ENCODE data around the gene C10orf88. TPM values are rescaled to one million over a fixed set of nuclear protein-coding genes. Genes with fewer than 3 reads are reported as not detected.

C10orf88 gene
- total and polyA plus RNA-seq, 2 of the 13 experiments (the other 11 are each of a cell fraction or from before 2014, with no cell fraction given): 4.6 to 11.8 TPM

DNA sequence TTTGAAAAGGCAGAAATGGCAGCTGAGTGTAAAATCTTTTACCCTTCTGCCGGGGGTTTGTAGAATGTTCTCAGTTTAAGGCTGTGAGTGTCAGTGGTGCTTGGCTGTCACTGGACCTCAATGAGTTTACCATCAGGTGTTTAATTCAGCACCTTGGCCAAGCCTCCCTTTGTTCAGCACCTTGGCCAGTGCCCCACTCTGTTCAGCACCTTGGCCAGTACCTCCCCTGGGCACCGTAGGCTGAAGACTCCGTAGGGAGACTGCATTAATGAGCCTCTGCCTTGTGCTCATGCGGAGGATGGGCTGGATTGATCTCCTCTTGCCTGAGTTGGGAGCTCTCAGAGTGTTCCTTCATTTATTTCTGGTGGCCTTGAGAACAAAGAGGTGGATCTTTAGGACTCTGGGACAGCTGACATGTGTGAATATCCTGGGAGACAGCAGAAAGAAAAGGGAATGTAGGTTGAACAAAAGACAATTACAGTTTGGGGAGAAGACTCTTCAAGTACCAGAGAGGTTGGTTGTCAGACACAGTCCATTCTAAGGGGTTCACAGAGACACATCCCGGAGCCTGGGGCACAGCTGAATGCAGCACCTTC lies 42.0 kb downstream of the C10orf88 start (continued):
- TF ChIP-seq ZNF432 (CRISPR knock-in tag; IDR thresholded peaks at IDR 0.05; ENCODE audit: borderline replicate concordance) (peak; percentile 98), ZNF564 (CRISPR knock-in tag; IDR thresholded peaks at IDR 0.05) (peak; percentile 99), SMARCE1 (IDR thresholded peaks at IDR 0.05; ENCODE audit: borderline replicate concordance) (no peak), POLR2G (IDR thresholded peaks at IDR 0.05; ENCODE audit: low read depth, low read length) (no peak), KLF11 (CRISPR knock-in tag; IDR thresholded peaks at IDR 0.05) (peak; percentile 100), TAF1 (CRISPR knock-in tag; IDR thresholded peaks at IDR 0.05) (peak; percentile 93), SPEN (CRISPR knock-in tag; IDR thresholded peaks at IDR 0.05; ENCODE audit: low read depth) (peak; percentile 98), CAMTA2 (CRISPR knock-in tag; IDR thresholded peaks at IDR 0.05; ENCODE audit: borderline replicate concordance) (peak; percentile 100), ZNF598 (CRISPR knock-in tag; IDR thresholded peaks at IDR 0.05; ENCODE audit: borderline replicate concordance) (peak; percentile 99; the same call in 1 of the 2 replicates), SOX5 (CRISPR knock-in tag; IDR thresholded peaks at IDR 0.05; ENCODE audit: borderline replicate concordance) (peak; percentile 90), ZNF782 (CRISPR knock-in tag; IDR thresholded peaks at IDR 0.05; ENCODE audit: borderline replicate concordance) (peak; percentile 100), ARHGAP35 (CRISPR knock-in tag; IDR thresholded peaks at IDR 0.05; ENCODE audit: borderline replicate concordance) (peak; percentile 100)
- TF ChIP-seq, protein P1, sequence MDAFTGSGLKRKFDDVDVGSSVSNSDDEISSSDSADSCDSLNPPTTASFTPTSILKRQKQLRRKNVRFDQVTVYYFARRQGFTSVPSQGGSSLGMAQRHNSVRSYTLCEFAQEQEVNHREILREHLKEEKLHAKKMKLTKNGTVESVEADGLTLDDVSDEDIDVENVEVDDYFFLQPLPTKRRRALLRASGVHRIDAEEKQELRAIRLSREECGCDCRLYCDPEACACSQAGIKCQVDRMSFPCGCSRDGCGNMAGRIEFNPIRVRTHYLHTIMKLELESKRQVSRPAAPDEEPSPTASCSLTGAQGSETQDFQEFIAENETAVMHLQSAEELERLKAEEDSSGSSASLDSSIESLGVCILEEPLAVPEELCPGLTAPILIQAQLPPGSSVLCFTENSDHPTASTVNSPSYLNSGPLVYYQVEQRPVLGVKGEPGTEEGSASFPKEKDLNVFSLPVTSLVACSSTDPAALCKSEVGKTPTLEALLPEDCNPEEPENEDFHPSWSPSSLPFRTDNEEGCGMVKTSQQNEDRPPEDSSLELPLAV (CRISPR knock-in tag; conservative IDR thresholded peaks at IDR 0.05; ENCODE audit: low read depth): peak; percentile 99
- TF ChIP-seq, protein P2, sequence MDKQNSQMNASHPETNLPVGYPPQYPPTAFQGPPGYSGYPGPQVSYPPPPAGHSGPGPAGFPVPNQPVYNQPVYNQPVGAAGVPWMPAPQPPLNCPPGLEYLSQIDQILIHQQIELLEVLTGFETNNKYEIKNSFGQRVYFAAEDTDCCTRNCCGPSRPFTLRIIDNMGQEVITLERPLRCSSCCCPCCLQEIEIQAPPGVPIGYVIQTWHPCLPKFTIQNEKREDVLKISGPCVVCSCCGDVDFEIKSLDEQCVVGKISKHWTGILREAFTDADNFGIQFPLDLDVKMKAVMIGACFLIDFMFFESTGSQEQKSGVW (CRISPR knock-in tag; IDR thresholded peaks at IDR 0.05; ENCODE audit: borderline replicate concordance): peak; percentile 99
- TF ChIP-seq, protein P3, sequence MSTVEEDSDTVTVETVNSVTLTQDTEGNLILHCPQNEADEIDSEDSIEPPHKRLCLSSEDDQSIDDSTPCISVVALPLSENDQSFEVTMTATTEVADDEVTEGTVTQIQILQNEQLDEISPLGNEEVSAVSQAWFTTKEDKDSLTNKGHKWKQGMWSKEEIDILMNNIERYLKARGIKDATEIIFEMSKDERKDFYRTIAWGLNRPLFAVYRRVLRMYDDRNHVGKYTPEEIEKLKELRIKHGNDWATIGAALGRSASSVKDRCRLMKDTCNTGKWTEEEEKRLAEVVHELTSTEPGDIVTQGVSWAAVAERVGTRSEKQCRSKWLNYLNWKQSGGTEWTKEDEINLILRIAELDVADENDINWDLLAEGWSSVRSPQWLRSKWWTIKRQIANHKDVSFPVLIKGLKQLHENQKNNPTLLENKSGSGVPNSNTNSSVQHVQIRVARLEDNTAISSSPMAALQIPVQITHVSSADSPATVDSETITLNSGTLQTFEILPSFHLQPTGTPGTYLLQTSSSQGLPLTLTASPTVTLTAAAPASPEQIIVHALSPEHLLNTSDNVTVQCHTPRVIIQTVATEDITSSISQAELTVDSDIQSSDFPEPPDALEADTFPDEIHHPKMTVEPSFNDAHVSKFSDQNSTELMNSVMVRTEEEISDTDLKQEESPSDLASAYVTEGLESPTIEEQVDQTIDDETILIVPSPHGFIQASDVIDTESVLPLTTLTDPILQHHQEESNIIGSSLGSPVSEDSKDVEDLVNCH (CRISPR knock-in tag; IDR thresholded peaks at IDR 0.05): peak; percentile 98
- TF ChIP-seq, protein P4, sequence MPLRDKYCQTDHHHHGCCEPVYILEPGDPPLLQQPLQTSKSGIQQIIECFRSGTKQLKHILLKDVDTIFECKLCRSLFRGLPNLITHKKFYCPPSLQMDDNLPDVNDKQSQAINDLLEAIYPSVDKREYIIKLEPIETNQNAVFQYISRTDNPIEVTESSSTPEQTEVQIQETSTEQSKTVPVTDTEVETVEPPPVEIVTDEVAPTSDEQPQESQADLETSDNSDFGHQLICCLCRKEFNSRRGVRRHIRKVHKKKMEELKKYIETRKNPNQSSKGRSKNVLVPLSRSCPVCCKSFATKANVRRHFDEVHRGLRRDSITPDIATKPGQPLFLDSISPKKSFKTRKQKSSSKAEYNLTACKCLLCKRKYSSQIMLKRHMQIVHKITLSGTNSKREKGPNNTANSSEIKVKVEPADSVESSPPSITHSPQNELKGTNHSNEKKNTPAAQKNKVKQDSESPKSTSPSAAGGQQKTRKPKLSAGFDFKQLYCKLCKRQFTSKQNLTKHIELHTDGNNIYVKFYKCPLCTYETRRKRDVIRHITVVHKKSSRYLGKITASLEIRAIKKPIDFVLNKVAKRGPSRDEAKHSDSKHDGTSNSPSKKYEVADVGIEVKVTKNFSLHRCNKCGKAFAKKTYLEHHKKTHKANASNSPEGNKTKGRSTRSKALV (CRISPR knock-in tag; IDR thresholded peaks at IDR 0.05): peak; percentile 99
- TF ChIP-seq, protein P5, sequence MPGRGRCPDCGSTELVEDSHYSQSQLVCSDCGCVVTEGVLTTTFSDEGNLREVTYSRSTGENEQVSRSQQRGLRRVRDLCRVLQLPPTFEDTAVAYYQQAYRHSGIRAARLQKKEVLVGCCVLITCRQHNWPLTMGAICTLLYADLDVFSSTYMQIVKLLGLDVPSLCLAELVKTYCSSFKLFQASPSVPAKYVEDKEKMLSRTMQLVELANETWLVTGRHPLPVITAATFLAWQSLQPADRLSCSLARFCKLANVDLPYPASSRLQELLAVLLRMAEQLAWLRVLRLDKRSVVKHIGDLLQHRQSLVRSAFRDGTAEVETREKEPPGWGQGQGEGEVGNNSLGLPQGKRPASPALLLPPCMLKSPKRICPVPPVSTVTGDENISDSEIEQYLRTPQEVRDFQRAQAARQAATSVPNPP (CRISPR knock-in tag; IDR thresholded peaks at IDR 0.05): peak; percentile 98
- TF ChIP-seq, protein P6, sequence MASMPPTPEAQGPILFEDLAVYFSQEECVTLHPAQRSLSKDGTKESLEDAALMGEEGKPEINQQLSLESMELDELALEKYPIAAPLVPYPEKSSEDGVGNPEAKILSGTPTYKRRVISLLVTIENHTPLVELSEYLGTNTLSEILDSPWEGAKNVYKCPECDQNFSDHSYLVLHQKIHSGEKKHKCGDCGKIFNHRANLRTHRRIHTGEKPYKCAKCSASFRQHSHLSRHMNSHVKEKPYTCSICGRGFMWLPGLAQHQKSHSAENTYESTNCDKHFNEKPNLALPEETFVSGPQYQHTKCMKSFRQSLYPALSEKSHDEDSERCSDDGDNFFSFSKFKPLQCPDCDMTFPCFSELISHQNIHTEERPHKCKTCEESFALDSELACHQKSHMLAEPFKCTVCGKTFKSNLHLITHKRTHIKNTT (CRISPR knock-in tag; IDR thresholded peaks at IDR 0.05): no peak

All from HepG2 (cell line).